Measurements from ENCODE around the gene DBF4B. TPM values are rescaled to one million over a fixed set of nuclear protein-coding genes. Genes with fewer than 3 reads are reported as not detected.

Gene DBF4B
- total RNA-seq, 3 donors from 2014 or later (not counting 1 experiment from before 2014, with no cell fraction given), result 3.0 to 4.1 (median 4.1) TPM

GRCh38 chr17:44759916-44760243 is 51.4 kb downstream of the DBF4B start:
- H3K4me3 Mint-ChIP-seq, result no peak overlapping the region
- no peaks in the 10 kb centered on the region for H3K9me3 Mint-ChIP-seq
- 71% methylated on average over 3 of the region's 3 CpGs for WGBS (ENCODE audit: insufficient coverage)
- Histone ChIP-seq H3K36me3 (ENCODE audit: control insufficient read depth, insufficient read depth, low read length) (no peaks in the 10 kb centered on the region), H3K27me3 (ENCODE audit: control insufficient read depth, insufficient read depth, low read length) (peaks cover 16% of the 10 kb centered on the region), H3K27ac (ENCODE audit: low read length) (no peak overlapping the region), H3K4me3 (ENCODE audit: low read length) (no peak overlapping the region), H3K4me1 (ENCODE audit: control insufficient read depth, insufficient read depth, low read length) (peaks cover 11% of the 10 kb centered on the region), H3K9me3 (ENCODE audit: control insufficient read depth, insufficient read depth, low read length) (no peaks in the 10 kb centered on the region)
- no peaks in the 10 kb centered on the region for H3K4me1 Mint-ChIP-seq
- H3K27me3 Mint-ChIP-seq (ENCODE audit: low read depth in 2 of 2), result peaks cover 0 to 25% of the 10 kb centered on the region in 2 donors
- no peak for TF ChIP-seq CTCF (IDR thresholded peaks at IDR 0.05)
- DNase-seq (no peak), ATAC-seq (no peak)
- intact Hi-C loops (cut with micrococcal nuclease), result no loop called here
- no peak overlapping the region for H3K27ac Mint-ChIP-seq
- H3K36me3 Mint-ChIP-seq, result no peaks in the 10 kb centered on the region

DNA sequence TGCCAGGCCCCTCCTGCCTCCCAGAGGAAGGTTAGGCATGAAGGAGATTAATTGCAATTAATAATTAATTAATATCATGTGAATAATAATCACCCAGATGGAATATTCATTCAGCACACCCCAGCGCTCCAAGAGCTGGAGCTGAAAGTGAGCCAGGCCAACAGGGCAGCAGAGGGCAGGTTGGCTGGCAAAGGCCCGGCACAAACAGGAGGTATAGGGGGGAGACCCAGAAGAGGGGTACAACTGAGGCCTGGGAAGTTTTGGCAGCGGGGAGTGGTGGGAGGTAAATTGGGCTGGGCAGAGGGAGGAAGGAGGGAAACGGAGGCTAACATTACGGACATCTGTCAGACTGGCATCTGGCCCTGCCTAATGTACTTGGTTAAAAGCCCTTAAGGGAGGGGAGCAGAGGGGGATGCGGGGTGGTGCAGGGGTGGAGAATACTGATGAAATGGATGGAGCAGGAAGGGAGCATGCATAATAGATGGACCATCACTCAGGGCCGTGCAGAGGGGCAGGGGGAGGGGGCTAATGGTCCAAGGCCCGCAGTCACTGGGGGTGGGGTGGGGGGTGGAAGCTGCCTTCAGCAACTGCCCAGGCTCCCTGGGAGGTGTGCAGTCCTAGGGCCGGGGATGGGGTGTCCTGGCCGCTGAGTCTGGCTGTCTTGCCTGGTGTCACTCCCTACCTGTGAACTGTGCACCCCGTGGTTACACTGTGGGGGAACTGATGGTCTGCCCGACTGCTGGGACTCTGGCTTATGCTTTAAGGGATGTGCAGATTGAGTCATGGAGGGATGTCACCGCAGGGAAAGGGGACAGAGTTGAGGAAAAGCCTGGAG is 52.2 kb downstream of the DBF4B start:
- Histone ChIP-seq H3K4me1 (ENCODE audit: control insufficient read depth, insufficient read depth, low read length) (peaks cover 11% of the 10 kb centered on the region), H3K27ac (ENCODE audit: low read length) (no peak overlapping the region), H3K4me3 (ENCODE audit: low read length) (no peak overlapping the region), H3K36me3 (ENCODE audit: control insufficient read depth, insufficient read depth, low read length) (no peaks in the 10 kb centered on the region), H3K27me3 (ENCODE audit: control insufficient read depth, insufficient read depth, low read length) (peaks cover 16% of the 10 kb centered on the region), H3K9me3 (ENCODE audit: control insufficient read depth, insufficient read depth, low read length) (no peaks in the 10 kb centered on the region)
- H3K36me3 Mint-ChIP-seq, result no peaks in the 10 kb centered on the region
- intact Hi-C loops (cut with micrococcal nuclease), result no loop called here
- H3K27me3 Mint-ChIP-seq (ENCODE audit: low read depth in 2 of 2), result peaks cover 0 to 25% of the 10 kb centered on the region in 2 donors
- ATAC-seq (no peak), DNase-seq (no peak)
- H3K9me3 Mint-ChIP-seq, result no peaks in the 10 kb centered on the region
- no peak for TF ChIP-seq CTCF (IDR thresholded peaks at IDR 0.05)
- 85% methylated on average over 13 of the region's 13 CpGs for WGBS (ENCODE audit: insufficient coverage)
- no peaks in the 10 kb centered on the region for H3K4me1 Mint-ChIP-seq
- H3K4me3 Mint-ChIP-seq, result peak overlapping the region; percentile 21
- H3K27ac Mint-ChIP-seq, result no peak overlapping the region

DNA sequence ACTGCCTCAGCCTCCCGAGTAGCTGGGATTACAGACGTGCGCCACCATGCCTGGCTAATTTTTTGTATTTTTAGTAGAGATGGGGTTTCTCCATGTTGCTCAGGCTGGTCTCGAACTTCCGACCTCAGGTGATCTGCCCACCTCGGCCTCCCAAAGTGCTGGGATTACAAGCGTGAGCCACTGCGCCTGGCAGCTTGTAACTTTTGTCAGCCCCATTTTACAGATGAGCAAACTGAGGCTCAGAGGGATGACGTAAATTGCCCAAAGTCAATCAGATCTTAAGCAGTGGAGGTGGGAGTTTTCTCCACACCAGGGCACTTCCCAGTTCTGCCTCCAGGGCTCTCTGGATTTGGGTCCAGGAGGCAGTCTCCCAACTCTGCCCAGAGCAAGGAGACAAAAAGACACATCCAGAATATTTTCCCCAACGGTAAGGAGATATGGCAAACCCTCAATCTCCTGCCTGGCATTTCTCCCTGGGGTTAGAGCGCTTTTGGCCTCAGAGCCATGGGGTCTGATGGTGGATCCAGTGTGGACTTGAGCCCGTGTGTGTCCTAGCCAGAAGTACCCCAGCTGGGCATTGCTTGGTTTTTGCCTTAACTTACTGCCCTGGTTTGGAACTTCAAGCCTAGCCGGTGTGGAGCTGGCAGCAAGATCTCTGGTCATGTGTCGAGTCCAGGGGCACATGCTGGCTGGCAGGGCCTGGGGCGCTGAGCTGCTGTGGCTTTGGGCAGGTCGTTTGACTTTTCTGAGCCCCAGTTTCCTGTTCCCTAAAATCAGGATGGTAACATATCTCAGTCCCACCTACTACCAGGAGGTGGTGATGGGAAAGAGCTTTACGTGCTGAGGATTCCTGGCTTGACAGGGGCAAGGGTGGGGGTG is 53.7 kb downstream of the DBF4B start:
- no peak overlapping the region for H3K27ac ChIP-seq (ENCODE audit: low read length)
- peaks cover 11% of the 10 kb centered on the region for H3K4me1 ChIP-seq (ENCODE audit: control insufficient read depth, insufficient read depth, low read length)
- Mint-ChIP-seq H3K27ac (no peak overlapping the region), H3K27me3 (ENCODE audit: low read depth in 2 of 2) (peaks cover 0 to 21% of the 10 kb centered on the region in 2 donors), H3K36me3 (no peaks in the 10 kb centered on the region), H3K4me3 (no peak overlapping the region), H3K4me1 (no peaks in the 10 kb centered on the region), H3K9me3 (no peaks in the 10 kb centered on the region)
- intact Hi-C loops (cut with micrococcal nuclease), result no loop called here
- no peak overlapping the region for H3K4me3 ChIP-seq (ENCODE audit: low read length)
- WGBS (ENCODE audit: insufficient coverage), result 84% methylated on average over 16 of the region's 17 CpGs
- ATAC-seq, result no peak
- H3K36me3 ChIP-seq (ENCODE audit: control insufficient read depth, insufficient read depth, low read length), result no peaks in the 10 kb centered on the region
- DNase-seq, result no peak
- peaks cover 16% of the 10 kb centered on the region for H3K27me3 ChIP-seq (ENCODE audit: control insufficient read depth, insufficient read depth, low read length)
- H3K9me3 ChIP-seq (ENCODE audit: control insufficient read depth, insufficient read depth, low read length), result no peaks in the 10 kb centered on the region
- no peak for TF ChIP-seq CTCF (IDR thresholded peaks at IDR 0.05)

Data from natural killer cell (primary cell).